Activated naive CD4-positive, alpha-beta T cell treated with anti-CD3 and anti-CD28 coated beads, Interleukin-2, amount 50 U/mL, for 24 hours (primary cell): Measurements from ENCODE around the gene PTRH1.
A peak's percentile ranks its signal among the peaks of the same experiment; 100 is the strongest.

Experiments
- H3K27ac Mint-ChIP-seq: one replicate; pipeline ENCODE4 v1.8.0; 2021; ENCODE audit warnings: mild to moderate bottlenecking, mixed read lengths
- H3K27me3 Mint-ChIP-seq: one replicate; pipeline ENCODE4 v1.8.0; 2021; ENCODE audit warnings: mixed read lengths
- H3K36me3 Mint-ChIP-seq: one replicate; pipeline ENCODE4 v1.8.0; 2021; ENCODE audit warnings: mixed read lengths
- H3K4me1 Mint-ChIP-seq: one replicate; pipeline ENCODE4 v1.8.0; 2021; ENCODE audit warnings: mixed read lengths
- H3K4me3 Mint-ChIP-seq: one replicate; pipeline ENCODE4 v1.8.0; 2021; ENCODE audit warnings: mild to moderate bottlenecking, mixed read lengths
- H3K9me3 Mint-ChIP-seq: one replicate; pipeline ENCODE4 v1.8.0; 2021; ENCODE audit warnings: mixed read lengths

PTRH1 gene

DNA sequence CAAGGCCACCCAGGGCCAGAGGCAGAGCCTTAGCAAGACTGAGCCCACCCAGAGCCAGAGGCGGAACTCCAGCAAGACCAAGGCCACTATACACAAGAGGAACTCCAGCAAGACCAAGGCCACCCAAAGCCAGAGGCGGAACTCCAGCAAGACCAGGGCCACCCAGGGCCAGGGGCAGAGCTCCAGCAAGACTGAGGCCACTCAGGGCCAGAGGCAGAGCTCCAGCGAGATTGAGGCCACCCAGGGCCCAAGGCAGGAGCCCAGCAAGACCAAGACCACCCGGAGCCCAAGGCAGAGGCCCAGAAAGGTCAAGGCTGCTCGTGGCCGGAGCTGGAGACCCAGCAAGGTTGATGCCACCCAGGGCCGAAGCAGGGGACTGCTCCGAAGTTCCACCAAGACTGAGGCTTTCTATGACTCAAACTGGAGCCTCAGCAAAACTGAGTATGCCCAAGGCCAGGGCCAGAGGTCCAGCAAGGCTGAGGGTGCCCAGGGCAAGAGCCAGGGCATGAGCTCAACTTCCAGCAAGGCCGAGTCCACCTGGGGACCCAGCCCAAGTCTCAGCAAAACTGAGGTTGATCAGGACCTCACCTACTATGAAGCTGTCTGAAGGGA is 15.4 kb upstream of the PTRH1 start:
- H3K36me3 Mint-ChIP-seq = no peaks in the 10 kb centered on the region
- H3K4me3 Mint-ChIP-seq = no peak overlapping the region
- H3K27me3 Mint-ChIP-seq = no peaks in the 10 kb centered on the region
- H3K9me3 Mint-ChIP-seq = no peaks in the 10 kb centered on the region
- no peak overlapping the region for H3K27ac Mint-ChIP-seq
- H3K4me1 Mint-ChIP-seq = peaks cover 13% of the 10 kb centered on the region

- no peaks in the 10 kb centered on the region for H3K9me3 Mint-ChIP-seq
- H3K4me3 Mint-ChIP-seq = no peak overlapping the region
- peaks cover 8% of the 10 kb centered on the region for H3K4me1 Mint-ChIP-seq
Observed at GRCh38 chr9:127730262-127730661, 14.8 kb upstream of the PTRH1 start.

GRCh38 chr9:127729522-127730256 is 14.2 kb upstream of the PTRH1 start:
- H3K36me3 Mint-ChIP-seq = no peaks in the 10 kb centered on the region
- H3K4me1 Mint-ChIP-seq = peaks cover 8% of the 10 kb centered on the region
- no peak overlapping the region for H3K4me3 Mint-ChIP-seq
- H3K27me3 Mint-ChIP-seq = no peaks in the 10 kb centered on the region
- no peaks in the 10 kb centered on the region for H3K9me3 Mint-ChIP-seq
- H3K27ac Mint-ChIP-seq = peak overlapping the region; percentile 59

More at GRCh38 chr9:127730262-127730661, 14.8 kb upstream of the PTRH1 start:
- Mint-ChIP-seq H3K27ac (peak overlapping the region; percentile 59), H3K27me3 (no peaks in the 10 kb centered on the region), H3K36me3 (no peaks in the 10 kb centered on the region)

DNA sequence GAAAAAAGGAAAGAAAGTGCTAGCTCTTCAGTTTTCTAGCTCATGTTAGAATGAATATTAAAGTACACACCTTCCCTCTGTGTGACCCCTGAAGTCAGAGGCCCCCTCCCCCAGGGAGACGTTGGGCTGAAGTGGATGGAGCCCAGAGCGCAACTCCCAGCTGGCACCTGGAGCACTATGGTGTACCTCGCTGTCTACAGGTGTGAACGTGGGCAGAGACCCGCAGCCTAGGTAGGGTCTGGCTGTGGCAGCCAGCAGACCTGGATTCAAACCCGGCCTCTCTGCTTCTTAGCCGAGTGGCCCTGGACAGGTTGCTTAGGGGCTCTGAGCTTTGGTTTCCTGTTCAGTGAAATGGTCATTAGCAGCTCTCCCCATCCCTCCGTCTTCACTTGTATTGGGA is 13.3 kb upstream of the PTRH1 start:
- no peak overlapping the region for H3K4me3 Mint-ChIP-seq
- H3K27me3 Mint-ChIP-seq = no peaks in the 10 kb centered on the region
- H3K36me3 Mint-ChIP-seq = no peaks in the 10 kb centered on the region
- peaks cover 4% of the 10 kb centered on the region for H3K4me1 Mint-ChIP-seq
- H3K27ac Mint-ChIP-seq = no peak overlapping the region
- no peaks in the 10 kb centered on the region for H3K9me3 Mint-ChIP-seq

DNA sequence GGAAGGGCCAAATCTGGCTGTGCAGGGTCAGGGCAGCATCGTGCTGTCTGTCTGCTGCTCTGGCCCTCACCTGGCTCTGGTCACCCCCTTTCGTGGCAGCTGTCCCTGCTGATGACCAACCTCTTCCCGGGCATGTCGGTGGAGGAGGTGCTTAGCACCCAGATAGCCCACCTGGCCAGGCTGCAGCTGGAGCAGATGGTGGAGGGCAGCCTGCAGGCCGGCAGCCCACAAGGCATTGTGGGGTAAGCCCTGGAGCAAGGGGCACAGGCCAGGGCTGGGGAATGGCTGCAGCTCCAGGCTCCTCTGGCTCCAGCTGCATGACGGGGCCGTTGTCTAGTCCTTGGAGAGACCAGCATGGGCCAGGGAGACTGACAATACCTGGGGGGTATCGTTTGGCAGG is 11.4 kb upstream of the PTRH1 start:
- Mint-ChIP-seq H3K9me3 (no peaks in the 10 kb centered on the region), H3K27me3 (no peaks in the 10 kb centered on the region), H3K4me1 (no peaks in the 10 kb centered on the region), H3K4me3 (no peak overlapping the region), H3K36me3 (no peaks in the 10 kb centered on the region), H3K27ac (no peak overlapping the region)

GRCh38 chr9:127724012-127724411 is 8.5 kb upstream of the PTRH1 start:
- peaks cover 28% of the 10 kb centered on the region for H3K4me1 Mint-ChIP-seq
- H3K36me3 Mint-ChIP-seq = no peaks in the 10 kb centered on the region
- no peak overlapping the region for H3K27ac Mint-ChIP-seq
- H3K9me3 Mint-ChIP-seq = no peaks in the 10 kb centered on the region
- no peaks in the 10 kb centered on the region for H3K27me3 Mint-ChIP-seq
- H3K4me3 Mint-ChIP-seq = no peak overlapping the region

- H3K36me3 Mint-ChIP-seq = no peaks in the 10 kb centered on the region
- H3K4me1 Mint-ChIP-seq = peaks cover 28% of the 10 kb centered on the region
- H3K9me3 Mint-ChIP-seq = no peaks in the 10 kb centered on the region
- H3K4me3 Mint-ChIP-seq = no peak overlapping the region
- no peak overlapping the region for H3K27ac Mint-ChIP-seq
- H3K27me3 Mint-ChIP-seq = no peaks in the 10 kb centered on the region
Observed at GRCh38 chr9:127723444-127723843, 8.0 kb upstream of the PTRH1 start.

- Mint-ChIP-seq H3K4me1 (peaks cover 28% of the 10 kb centered on the region), H3K27ac (no peak overlapping the region), H3K27me3 (no peaks in the 10 kb centered on the region), H3K4me3 (no peak overlapping the region), H3K9me3 (no peaks in the 10 kb centered on the region), H3K36me3 (no peaks in the 10 kb centered on the region)
Observed at GRCh38 chr9:127723013-127723412, 7.5 kb upstream of the PTRH1 start.

- no peak overlapping the region for H3K4me3 Mint-ChIP-seq
- no peak overlapping the region for H3K27ac Mint-ChIP-seq
- H3K9me3 Mint-ChIP-seq = no peaks in the 10 kb centered on the region
- H3K36me3 Mint-ChIP-seq = no peaks in the 10 kb centered on the region
- peaks cover 28% of the 10 kb centered on the region for H3K4me1 Mint-ChIP-seq
- H3K27me3 Mint-ChIP-seq = no peaks in the 10 kb centered on the region
Observed at GRCh38 chr9:127722055-127722745, 6.7 kb upstream of the PTRH1 start.

GRCh38 chr9:127721391-127721821 is 5.9 kb upstream of the PTRH1 start:
- Mint-ChIP-seq H3K9me3 (no peaks in the 10 kb centered on the region), H3K27me3 (no peaks in the 10 kb centered on the region), H3K4me1 (peaks cover 29% of the 10 kb centered on the region), H3K27ac (peak overlapping the region; percentile 30), H3K4me3 (peak overlapping the region; percentile 36), H3K36me3 (no peaks in the 10 kb centered on the region)

GRCh38 chr9:127720865-127721227 is 5.4 kb upstream of the PTRH1 start:
- Mint-ChIP-seq H3K27ac (peak overlapping the region; percentile 65), H3K4me3 (peak overlapping the region; percentile 7), H3K4me1 (peaks cover 34% of the 10 kb centered on the region), H3K9me3 (no peaks in the 10 kb centered on the region), H3K36me3 (no peaks in the 10 kb centered on the region), H3K27me3 (no peaks in the 10 kb centered on the region)

DNA sequence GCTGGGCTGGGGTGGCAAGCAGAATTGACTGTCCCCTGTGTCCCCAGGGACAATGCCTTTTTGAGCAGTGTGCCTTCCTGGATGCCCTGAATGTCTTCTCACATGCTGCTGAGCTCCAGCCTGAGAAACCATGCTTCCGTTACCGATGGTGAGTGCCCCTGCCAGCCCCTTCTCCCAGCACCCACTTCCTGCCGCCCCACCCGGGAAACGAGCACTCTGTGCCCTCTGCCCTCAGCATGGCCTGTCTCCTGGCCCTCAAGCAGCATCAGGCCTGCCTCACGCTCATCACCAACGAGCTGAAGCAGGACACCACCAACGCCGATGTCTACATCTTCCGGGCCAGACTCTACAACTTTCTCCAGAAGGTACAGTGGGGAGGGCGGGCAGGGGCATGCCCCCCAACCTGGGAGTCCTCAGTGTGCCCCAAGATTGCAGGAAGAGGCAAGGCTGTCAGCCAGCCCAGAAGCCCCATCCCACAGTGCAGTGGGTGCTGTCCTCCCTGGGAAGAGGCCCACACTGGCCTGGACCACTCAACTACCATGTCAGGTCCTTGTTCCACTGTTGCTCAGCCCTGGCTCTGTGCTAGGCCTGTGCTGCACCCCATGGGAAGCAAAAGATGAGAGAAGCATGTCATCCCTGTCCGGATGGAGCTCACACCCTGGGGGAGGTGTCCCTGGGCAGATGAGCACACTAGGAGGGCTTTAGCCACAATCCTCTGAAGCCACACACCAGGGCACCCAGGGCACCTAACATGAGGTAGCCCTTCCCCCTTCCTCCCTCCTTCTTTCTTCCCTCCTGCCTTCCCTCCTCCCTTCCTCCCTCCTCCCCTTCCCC is 4.8 kb upstream of the PTRH1 start:
- no peaks in the 10 kb centered on the region for H3K9me3 Mint-ChIP-seq
- no peaks in the 10 kb centered on the region for H3K27me3 Mint-ChIP-seq
- no peaks in the 10 kb centered on the region for H3K36me3 Mint-ChIP-seq
- peaks cover 39% of the 10 kb centered on the region for H3K4me1 Mint-ChIP-seq
- H3K4me3 Mint-ChIP-seq = peak overlapping the region; percentile 1
- peak overlapping the region; percentile 87 for H3K27ac Mint-ChIP-seq

GRCh38 chr9:127717766-127718165 is 2.3 kb upstream of the PTRH1 start:
- no peaks in the 10 kb centered on the region for H3K27me3 Mint-ChIP-seq
- no peaks in the 10 kb centered on the region for H3K36me3 Mint-ChIP-seq
- no peak overlapping the region for H3K27ac Mint-ChIP-seq
- H3K4me3 Mint-ChIP-seq = no peak overlapping the region
- H3K4me1 Mint-ChIP-seq = peaks cover 39% of the 10 kb centered on the region
- H3K9me3 Mint-ChIP-seq = no peaks in the 10 kb centered on the region

- Mint-ChIP-seq H3K27ac (peak overlapping the region; percentile 96), H3K4me3 (peak overlapping the region; percentile 99), H3K9me3 (no peaks in the 10 kb centered on the region), H3K27me3 (no peaks in the 10 kb centered on the region), H3K4me1 (peaks cover 44% of the 10 kb centered on the region), H3K36me3 (no peaks in the 10 kb centered on the region)
Observed at GRCh38 chr9:127716412-127716811, 949 bp upstream of the PTRH1 start.

DNA sequence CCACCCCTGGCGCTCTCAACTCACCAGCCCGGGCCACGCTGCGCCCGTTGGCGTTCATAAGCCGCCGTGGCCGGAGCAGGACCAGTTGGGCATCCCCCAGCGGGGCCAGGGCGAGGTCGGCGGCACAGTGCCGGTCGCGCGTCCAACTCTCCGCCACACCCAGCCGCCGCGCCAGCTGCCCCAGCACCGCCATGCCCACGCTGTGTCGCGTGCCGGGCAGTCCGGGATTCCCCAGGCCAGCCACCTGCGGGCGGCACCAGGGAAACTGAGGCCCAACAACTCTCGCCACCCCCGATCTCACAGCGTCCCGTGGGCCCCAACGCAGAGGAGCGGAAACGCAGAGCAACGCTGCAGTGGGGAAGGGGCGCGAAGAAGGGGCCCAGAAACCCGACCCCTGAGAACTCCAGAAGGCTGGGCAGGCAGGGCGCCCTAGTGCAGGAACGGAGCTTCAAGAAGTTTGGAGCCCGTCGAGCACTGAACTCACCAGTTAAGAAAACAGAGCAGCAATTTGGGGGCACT is 453 bp downstream of the PTRH1 start:
- H3K4me3 Mint-ChIP-seq = peak overlapping the region; percentile 99
- H3K9me3 Mint-ChIP-seq = no peaks in the 10 kb centered on the region
- H3K27me3 Mint-ChIP-seq = no peaks in the 10 kb centered on the region
- peak overlapping the region; percentile 96 for H3K27ac Mint-ChIP-seq
- peaks cover 40% of the 10 kb centered on the region for H3K4me1 Mint-ChIP-seq
- H3K36me3 Mint-ChIP-seq = no peaks in the 10 kb centered on the region
